Renal cortex interstitium (tissue), 11 donors: ENCODE data around the gene PAFAH1B1. TPM values are rescaled to one million over a fixed set of nuclear protein-coding genes. Genes with fewer than 3 reads are reported as not detected.
"Not testable (repeated sequence)": the region's sequence is repeated elsewhere in the genome, so short reads cannot be mapped to it uniquely, and the experiment has no call there.

ENCODE experiments used
- DNase-seq, 11 donors: peaks; one replicate each; pipeline ENCODE4 v3.0.0-alpha.2; 2013; ENCODE audit warnings: low read depth in 9 of 11, low spot score in 4 of 11; ENCODE audit errors: extremely low read depth in 1 of 11
- polyA plus RNA-seq, 3 donors: library from polyadenylated mRNA; unstranded; fragments of 120-200 nt; gene quantifications; one replicate each; pipeline ENCODE4 v1.2.1, GENCODE V29; 2013; ENCODE audit not compliant: insufficient read length in 3 of 3

The PAFAH1B1 gene
- polyA plus RNA-seq, 3 donors, result 130 to 157 (median 148) TPM

DNA sequence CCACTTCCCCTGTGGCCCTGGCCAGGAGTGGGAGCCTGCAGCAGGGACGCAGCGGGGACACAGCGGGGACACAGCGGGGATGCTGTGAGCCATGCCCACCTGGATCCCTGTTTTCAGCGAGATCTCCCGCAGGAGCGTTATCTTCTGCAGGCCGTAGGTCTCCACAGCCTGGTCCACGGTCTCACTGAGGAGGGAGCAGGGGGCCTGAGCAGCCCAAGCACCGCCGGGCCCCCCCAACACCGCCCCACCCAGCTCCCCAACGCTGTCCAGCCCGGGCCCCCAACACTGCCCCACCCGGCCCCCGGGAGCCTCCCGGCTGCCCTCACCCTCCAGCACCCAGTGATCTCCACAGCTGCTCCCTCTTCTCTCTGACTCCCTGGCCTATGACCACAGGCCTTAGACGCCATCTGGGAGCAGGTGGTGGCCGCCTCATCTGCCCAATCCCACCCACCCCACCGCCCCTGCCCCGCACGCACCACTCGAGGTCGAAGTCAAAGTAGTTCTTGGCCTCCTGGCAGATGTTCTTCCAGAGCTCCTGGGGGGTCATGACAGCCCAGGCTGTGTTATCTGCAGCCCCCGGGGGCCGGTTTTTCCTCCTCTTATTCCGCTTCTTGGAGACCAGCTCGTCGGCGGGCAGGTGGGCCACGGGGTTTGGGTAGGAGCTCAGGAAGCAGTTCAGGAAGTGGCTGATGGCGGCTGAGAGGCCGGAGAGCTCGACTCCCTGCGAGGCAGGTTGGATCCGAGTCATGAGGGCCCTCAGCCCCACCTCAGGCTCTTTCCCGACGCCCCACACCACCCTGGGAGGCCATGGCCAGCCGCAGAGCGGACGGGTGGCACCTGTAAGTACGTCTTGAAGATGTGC is 101.2 kb downstream of the PAFAH1B1 start:
- DNase-seq, result no peak

DNA sequence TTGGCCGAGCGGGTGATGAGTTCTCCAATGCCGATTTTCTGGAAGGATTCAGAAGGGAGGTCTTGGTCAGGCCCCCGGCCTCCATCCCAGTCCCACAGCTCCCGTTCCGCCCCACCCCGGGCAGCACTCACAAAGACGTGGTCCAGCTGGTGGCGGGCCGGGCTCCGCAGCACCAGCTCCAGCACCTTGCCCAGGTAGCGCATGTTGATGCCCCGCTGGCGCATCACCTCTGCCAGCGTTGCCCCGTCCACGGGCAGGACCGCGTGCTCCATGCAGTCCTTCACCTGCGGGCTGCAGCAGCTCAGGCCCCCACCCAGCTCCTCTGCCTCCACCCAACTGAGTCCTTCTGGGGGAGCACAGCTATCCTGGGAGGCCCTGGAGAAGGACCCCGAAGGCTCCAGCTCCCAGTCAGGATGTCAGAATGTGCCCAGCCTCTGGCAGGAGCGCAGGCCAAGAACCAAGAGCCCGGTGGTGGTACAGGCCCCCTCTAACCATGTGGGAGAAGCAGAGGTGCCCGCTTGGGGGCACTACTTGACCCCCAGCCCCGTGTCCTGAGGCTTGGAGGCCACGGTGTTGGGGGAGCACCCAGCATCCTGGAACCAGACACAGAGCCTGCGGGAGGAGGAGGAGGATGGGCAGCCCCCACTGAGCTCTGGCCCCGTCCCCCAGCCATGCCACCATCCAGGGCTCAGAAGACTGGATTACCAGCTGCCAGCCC is 101.9 kb downstream of the PAFAH1B1 start:
- DNase-seq, result no peak

DNA sequence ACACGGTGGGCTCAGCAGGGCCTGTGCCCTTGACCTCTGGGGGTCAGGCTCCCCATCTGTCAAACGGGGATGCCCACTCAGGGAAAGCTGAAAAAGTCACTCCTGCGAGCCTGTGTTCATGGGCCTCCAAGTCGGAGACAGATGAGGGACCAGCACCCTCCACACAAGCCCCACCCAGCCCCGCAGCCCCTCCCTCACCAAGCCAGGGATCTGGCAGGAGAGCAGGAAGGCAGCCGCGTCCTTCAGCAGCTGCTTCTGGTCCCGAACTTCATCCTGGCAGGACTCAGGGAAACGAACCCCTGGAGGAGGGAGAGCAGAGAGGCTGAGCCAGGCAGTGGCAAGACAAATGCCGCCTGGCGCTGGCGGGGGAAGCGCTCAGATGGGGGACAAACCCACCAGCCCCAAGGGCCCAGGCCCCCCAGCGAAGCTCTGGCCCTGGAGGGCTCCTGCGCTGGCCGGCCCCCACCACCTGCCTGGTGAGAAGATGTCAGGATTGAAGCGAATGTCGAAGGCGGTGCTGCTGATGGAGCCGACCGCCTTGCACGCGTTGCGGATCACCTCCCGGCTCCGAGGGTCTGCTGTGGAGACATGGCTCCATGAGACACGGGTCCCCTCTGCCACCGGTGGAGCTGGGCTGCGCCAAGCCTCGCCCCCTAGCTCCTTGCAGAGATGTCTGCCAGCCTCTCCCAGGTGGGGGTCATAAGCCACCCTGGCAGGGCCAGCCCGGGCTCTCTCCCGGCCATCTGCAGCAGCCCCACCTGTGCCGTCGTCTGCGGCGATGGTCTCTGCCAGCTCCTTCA is 102.7 kb downstream of the PAFAH1B1 start:
- DNase-seq, result no peak

DNA sequence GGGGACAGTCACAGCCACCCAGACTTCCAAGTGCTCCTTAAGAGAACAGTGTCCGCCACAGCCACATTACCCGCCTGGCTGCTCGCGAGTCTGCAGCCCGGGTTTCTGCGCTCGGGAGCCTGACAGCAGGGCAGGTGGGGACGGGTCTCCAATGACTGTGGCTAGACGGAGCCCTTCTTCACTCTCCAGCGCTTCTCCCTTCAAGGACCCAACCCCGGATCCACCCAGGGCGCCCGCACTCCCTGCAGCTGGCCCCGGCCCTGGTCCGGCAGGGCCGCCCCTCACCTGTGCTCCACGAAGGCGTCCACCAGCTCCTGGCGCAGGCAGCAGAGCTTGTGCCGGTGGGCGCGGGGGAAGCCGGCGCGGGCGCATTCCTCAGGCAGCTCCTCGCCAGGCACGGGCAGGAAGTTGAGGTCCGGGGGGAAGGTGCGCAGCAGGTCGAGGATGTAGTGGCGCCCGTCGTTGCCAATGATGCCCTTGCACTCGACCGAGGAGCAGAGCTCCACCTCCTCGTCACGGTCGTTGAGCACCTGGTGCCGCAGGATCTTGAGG is 104.2 kb downstream of the PAFAH1B1 start:
- no peak for DNase-seq

DNA sequence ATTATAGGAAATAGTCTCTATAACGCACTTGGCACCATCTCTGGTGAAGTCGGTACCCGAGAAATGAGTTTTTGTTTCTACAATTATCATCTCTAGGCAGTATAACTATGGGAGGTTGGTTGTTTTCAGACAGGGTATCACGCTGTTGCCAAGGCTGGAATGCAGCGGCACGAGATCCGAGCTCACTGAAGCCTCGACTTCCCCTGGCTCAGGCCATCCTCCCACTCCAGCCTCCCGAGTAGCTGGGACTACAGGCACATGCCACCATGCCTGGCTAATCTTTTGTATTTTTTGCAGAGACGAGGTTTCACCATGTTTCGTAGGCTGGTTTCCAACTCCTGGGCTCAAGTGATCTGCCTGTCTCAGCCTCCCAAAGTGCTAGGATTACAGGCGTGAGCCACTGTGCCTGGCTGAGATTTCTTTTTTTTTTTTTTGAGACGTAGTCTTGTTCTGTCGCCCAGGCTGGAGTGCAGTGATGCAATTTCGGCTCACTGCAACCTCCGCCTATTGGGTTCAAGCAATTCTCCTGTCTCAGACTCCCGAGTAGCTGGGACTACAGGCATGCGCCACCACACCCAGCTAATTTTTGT is 105.9 kb downstream of the PAFAH1B1 start:
- not testable (repeated sequence) for DNase-seq

DNA sequence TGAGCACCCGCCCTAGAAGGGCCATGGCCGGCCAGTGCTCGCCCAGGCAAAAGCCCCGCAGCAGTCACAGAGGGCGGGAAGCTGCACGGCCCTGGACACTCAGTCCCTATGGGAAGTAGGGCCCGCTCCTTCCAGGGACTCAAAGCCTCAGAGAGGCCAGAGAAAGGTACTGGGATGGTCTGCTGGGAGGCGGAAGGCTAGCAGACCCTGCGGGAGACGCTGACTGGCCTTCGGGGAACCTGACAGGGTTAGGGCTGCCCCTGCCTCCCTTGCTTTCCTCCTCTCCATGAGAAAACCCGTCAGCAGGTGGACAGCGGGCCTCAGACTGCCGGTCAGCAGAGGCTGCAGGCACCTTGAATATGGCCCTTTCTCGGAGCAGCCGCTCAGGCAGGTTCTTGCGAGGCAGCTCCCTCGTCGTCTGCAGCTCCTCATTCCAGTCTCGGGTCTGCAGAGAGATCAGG is 106.6 kb downstream of the PAFAH1B1 start:
- no peak for DNase-seq

DNA sequence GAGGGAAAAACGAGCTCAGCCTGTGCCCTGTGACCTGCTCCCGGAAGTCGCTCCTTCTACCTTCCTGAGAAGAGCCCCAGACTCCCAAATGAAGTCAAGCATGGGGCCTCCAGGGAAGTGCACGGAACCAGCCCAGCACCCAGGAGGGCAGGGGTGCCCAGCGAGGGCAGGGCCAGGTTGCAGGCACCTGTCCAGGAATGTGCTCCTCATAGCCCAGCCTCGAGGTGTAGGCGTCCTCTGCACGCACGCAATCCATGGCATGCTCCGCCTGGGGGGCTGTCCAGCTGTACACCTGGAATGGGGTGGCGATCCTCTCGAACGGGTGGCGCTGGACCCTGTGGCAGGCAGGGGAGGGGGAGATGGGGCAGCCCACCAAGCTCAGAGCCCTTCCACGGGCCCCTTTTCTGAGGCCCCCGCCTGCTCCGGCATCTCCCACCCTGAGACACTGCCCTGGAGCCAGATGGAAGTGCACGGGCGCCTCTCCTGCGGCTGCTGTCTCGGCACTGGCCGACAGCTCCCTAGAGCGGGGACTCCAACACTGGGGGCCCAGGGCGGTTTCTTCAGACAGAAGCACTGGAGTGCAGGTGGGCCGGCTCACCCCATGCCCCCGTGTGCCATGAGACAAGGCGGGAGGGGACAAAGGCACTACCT is 107.2 kb downstream of the PAFAH1B1 start:
- no peak for DNase-seq

DNA sequence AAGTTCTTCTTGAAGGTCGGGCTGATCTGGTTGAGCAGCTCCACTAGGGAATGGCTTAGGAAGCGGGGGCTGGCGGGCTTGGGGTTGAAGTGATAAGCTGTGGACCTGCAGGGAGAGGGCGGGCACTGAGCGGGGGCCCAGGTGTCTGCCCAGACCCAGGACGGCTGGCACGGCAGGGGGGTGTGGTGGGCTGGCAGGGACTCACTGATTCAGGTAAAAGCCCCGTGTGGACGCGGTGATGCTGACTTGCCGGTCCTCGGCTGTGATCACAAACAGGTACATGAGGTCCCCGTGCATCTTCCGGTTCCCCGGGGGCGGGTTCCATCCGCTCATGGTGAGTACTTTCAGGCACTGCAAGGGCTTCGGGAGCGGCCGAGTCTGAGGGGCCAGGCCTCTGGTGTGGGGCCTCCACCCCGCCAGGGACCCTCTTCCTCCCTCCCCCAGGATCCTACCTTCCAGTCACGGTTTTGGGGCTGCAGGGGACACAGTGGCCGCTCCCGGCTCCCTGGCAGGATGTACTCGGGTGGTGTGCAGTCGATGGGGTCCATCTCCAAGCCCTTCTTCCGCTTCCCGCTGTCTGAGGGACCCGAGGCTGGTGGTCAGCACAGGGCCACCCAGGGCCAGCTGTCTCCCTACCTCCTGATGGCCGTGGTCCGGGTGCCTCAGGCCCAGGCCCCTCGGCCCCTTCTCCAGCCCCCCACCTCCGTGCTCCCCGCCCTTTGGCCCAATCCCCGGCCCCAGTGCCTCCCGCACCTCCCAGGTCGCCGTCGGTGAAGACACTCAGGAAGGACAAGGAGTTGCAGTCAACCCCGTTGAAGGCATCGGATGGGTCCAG is 107.9 kb downstream of the PAFAH1B1 start:
- DNase-seq, result no peak

DNA sequence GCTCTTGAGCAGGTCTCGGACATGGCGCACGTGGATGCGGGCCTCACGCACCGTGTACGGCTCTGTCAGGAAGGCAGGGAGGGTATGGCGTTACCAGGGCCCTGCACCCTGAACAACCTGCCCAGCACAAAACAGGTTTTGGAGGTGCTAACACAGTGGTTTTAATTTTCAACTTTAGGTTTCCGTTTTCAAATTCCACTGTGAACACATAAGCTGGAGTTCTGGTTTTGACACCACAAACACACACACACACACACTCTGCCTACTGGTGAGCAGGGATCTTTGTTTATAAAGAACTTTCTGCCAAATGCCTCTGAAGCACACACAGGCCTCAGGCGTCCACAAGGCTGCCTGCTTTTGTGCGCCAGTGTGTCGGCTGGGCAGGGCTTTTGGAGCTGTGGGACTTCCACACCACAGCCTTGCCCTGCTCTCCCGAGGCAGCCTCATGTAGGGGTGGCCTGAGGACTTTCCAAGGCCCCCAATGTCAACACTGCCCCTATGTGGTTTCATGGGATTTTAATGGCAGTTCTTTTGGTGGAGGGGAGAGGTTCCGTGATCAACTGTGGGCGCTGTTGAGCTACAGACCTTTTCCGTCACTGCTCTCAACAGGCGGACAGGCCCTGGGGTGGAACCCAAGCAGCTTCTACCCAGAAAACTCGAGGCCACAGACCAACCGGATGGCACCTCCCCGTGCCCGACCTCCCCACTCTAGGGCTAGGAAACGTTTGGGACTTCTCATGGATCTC is 108.7 kb downstream of the PAFAH1B1 start:
- DNase-seq, result no peak

DNA sequence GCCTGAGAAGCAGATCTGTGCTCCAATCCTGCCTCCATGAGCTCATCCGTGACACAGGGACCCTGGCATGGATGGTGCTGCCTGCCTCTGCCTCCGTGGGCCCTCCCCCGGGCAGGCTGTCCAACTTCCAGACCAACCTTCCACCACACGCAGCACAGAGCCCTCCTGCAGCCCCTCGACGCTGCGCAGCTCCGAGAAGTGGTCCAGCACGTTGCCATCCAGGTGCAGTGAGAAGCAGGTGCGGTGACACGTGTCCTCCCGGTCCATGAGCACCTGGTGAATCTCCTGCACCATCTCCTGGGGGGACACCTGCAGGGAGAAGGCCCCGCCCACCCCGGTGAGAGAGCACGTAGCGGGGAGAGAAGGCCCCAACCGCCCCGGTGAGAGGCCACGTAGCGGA is 109.7 kb downstream of the PAFAH1B1 start:
- DNase-seq, result no peak

DNA sequence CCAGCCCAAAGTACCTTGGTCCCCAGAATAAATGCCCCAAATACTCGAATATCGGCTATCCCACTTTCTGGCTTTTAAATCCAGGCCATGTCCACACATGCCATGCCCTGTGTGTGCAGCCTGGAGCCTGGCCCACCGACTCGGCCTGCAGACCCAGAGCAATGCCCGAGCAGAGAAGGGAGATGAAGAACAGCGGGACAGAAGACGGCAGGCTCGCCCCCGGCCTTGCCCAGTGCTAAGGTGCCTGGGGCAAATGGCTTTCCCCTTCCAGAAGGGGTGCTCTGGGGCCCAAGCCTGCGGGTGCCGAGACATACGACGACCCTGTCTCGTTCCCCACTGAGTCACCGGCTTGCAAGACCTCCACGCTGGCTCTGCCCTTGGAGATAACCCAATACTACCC is 110.2 kb downstream of the PAFAH1B1 start:
- DNase-seq, result no peak

DNA sequence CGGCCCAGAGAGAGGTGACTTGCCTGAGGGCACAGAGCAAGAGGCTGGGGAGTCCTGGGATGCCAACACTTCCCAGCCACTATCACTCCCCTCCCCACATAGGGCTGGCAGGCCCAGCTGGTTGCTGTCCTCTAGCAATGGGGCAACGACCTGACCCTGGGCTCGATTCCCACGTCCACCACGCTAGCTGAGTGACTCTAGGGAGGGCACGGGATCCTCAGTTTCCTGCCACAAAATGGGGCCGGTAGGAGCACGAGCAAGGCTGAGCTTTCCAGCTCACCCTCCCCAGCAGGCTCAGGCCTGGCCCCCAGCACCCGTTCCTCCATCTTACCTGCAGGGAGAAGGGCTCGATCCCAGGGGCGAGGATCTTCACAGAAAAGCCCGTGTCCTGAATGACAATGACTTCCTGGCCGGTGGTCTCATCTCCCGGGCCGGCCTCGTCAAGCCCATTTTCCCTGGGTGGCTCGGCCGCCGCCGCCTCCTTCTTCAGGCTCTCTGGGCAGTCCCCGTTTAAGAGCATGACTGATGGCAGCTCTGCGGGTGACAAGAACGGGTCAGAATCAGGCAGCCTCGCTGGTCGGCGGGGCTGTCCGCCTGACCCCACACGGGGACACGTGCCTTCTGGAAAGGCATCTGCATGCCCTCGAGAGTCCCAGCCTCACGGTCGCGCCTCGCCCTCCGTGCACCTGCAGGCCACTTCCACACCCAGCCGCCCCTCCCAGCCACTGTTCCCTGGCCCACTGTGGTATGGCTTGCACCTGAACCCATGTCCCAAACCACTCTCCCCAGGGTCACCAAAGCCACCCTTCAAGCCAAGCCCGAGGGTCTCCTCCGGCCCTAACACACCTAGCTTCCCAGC is 110.8 kb downstream of the PAFAH1B1 start:
- DNase-seq, result no peak

DNA sequence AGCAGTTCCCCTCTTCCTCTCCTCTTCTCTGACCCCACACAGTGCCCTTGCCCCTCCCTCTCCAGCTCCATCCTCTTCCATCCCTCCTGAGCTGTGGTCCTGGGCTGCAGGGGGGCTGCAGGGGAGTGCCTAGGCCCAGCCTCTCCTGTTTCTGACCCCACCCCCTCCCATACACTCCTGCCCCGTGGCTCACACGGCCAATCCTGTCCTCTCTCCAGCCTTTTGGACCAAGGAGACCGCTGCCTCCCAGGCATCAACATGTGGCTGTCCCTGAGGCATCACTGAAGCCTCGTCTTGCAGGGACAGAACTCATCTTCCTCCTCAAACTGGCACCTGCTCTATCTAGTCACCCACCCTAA is 111.4 kb downstream of the PAFAH1B1 start:
- DNase-seq, result no peak

DNA sequence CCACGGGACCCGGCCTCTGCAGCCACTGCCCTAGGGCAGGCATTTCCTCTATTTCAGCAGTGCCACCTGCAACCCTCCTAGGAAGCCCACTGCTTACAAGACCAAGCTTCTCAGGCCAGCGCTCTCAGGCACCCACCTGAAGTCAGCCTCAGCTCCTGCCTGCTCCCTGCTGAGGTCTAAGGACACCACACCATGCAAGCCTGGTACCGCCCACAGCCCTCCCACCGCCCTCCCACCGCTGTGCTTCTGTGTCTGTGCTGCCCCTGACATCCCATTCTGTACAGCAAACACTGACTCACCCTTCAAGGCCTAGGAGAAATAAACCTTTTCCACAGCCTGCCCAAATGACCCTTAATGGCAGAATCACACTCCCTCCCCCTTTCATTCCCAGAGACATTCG is 111.8 kb downstream of the PAFAH1B1 start:
- no peak for DNase-seq

DNA sequence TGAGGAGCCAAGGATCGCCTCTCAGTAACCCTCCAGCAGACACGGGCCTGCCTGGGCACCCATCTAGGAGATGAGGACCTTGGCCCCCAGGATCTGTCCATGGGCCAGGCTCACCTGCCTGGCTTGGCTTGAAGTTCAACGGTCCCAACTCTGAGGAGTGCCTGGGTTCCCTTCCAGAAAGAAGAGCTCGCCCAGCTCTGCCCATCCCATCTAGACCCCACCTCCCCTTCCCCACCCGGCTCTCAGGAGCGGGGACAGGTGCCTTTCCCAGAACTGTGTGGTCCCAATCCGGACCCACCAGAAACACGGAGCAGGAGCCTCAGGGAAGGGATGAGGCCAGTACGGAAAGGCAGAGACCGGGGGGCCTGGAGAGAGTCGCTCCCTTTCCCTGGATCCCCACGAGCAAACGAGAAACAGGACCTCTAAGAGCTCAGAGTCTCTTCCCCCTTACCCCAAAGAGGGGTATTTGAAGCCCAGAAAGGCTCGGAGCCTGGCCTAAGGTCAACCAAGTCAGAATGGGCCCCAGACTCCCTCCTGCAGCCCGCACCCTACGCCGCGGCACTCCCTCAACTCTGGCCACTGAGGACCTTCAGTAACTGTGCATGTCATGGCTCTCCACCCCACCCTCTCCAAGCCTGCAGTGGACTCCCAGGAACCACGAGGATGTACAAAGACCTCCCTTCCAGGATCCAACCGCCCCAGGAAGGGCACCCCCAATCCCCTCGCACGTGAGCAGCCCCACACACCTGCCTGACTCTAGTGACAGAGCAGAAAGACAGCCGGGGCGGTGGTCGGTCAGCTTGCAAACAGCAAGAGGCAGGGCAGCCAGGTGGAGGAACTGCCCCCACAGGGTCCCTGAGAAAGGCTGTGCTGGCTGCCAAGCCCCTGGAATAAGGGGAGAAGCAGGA is 112.7 kb downstream of the PAFAH1B1 start:
- DNase-seq, result no peak
